GM12878 (cell line): ENCODE measurements around the gene ST7. TPM values are rescaled to one million over a fixed set of nuclear protein-coding genes. Genes with fewer than 3 reads are reported as not detected.

Experiments
- ATAC-seq: fragments of 200-7000 bp; cut with Tn5 transposase; 3 replicates; pipeline ENCODE4 v1.9.1; 2020; ENCODE audit warnings: mild to moderate bottlenecking, moderate library complexity
- BruUV-seq: library from RNA; stranded (reverse); fragments of 400-500 nt; replicated peaks from 2 replicates; lab custom pipeline; 2021; lab: Mats Ljungman, UMichigan
- CTCF ChIA-PET: fragments of 300-600 bp; sonication (Branson Sonifier 250); formaldehyde crosslinking; extraction: SDS; loops from one replicate; lab custom pipeline; 2021; ENCODE audit warnings: inconsistent platforms; lab: Yijun Ruan, JAX
- POLR2A ChIA-PET: fragments of 350-600 bp; formaldehyde crosslinking; extraction: SDS; loops from one replicate; lab custom pipeline; 2021; ENCODE audit warnings: inconsistent platforms; lab: Charles Lee
- RAD21 ChIA-PET: fragments of 300-600 bp; sonication (Branson Sonifier 250); formaldehyde crosslinking; loops from one replicate; lab custom pipeline; 2023; ENCODE audit warnings: antibody characterized with exemption; ENCODE audit not compliant: unreplicated experiment; lab: Charles Lee
- SMC1A ChIA-PET: fragments of 300-600 bp; sonication (Branson Sonifier 250); formaldehyde crosslinking; loops from one replicate; lab custom pipeline; 2023; ENCODE audit not compliant: unreplicated experiment, uncharacterized antibody; lab: Charles Lee
- DNase-seq: peaks from one replicate; pipeline ENCODE4 v3.0.0-alpha.2; 2011; ENCODE audit warnings: low read depth, low spot score
- FAIRE-seq: peaks from 3 replicates; lab custom pipeline; 2011; peaks lifted over from hg19 to GRCh38; lab: Jason Lieb, UNC
- H2AFZ ChIP-seq: 2 replicates; pipeline ENCODE4 v1.6.0; 2011; ENCODE audit warnings: low read depth, low read length, control low read depth; ENCODE audit not compliant: control insufficient read depth
- H3K27ac ChIP-seq: 2 replicates; pipeline ENCODE4 v1.5.1; 2011; ENCODE audit warnings: control low read depth; ENCODE audit not compliant: control insufficient read depth, insufficient read depth
- H3K27me3 ChIP-seq, 2 experiments: replicated peaks in 1 of 2; 2 replicates each; pipeline versions ENCODE4 v1.6.0 to v1.6.1; 2011; ENCODE audit warnings: low read length in 1 of 2; ENCODE audit not compliant: control insufficient read depth in 2 of 2, insufficient read depth in 2 of 2
- H3K36me3 ChIP-seq, 2 experiments: 2 replicates each; pipeline ENCODE4 v1.5.1; 2011; ENCODE audit warnings: low read length in 1 of 2; ENCODE audit not compliant: control insufficient read depth in 2 of 2, insufficient read depth in 2 of 2
- H3K4me1 ChIP-seq: 2 replicates; pipeline ENCODE4 v1.6.1; 2011; ENCODE audit warnings: mild to moderate bottlenecking, low read length, moderate library complexity, mixed read lengths; ENCODE audit not compliant: control insufficient read depth, insufficient read depth
- H3K4me2 ChIP-seq: 2 replicates; pipeline ENCODE4 v1.6.0; 2011; ENCODE audit warnings: control low read depth; ENCODE audit not compliant: control insufficient read depth, insufficient read depth
- H3K4me3 ChIP-seq: fragments of 200-600 bp; sonication (generic); 2 replicates; pipeline ENCODE4 v1.5.1; 2016
- H3K79me2 ChIP-seq: 2 replicates; pipeline ENCODE4 v1.6.0; 2011; ENCODE audit warnings: low read length; ENCODE audit not compliant: control insufficient read depth, insufficient read depth
- H3K9ac ChIP-seq: 2 replicates; pipeline ENCODE4 v1.8.0; 2011; ENCODE audit warnings: low read length, control low read depth, mixed read lengths; ENCODE audit not compliant: control insufficient read depth, insufficient read depth
- H3K9me3 ChIP-seq: replicated peaks from 3 replicates; pipeline ENCODE4 v1.5.1; 2011; ENCODE audit warnings: mild to moderate bottlenecking, low read length; ENCODE audit not compliant: control insufficient read depth, insufficient read depth
- H4K20me1 ChIP-seq: 2 replicates; pipeline ENCODE4 v1.6.0; 2011; ENCODE audit not compliant: control insufficient read depth, insufficient read depth
- CBX3 ChIP-seq: fragments of 200-600 bp; sonication (generic); IDR thresholded peaks from 2 replicates; pipeline ENCODE4 v1.6.1; 2016; ENCODE audit warnings: low read depth, borderline replicate concordance
- CUX1 ChIP-seq: IDR thresholded peaks from 2 replicates; pipeline ENCODE4 v1.6.1; 2012; ENCODE audit warnings: improper control_type of control experiment, low read depth, low read length; ENCODE audit not compliant: insufficient replicate concordance
- ESRRA ChIP-seq: IDR thresholded peaks from 2 replicates; pipeline ENCODE4 v1.6.1; 2012; ENCODE audit warnings: mild to moderate bottlenecking, low read length, improper control_type of control experiment
- MLLT1 ChIP-seq: fragments of 450-650 bp; IDR thresholded peaks from 2 replicates; pipeline ENCODE4 v1.6.1; 2016; ENCODE audit warnings: mild to moderate bottlenecking
- MYB ChIP-seq: fragments of 150-350 bp; IDR thresholded peaks from 2 replicates; pipeline ENCODE4 v1.6.1; 2014; ENCODE audit warnings: mild to moderate bottlenecking, low read depth, low read length, borderline replicate concordance
- PAX8 ChIP-seq: fragments of 450-650 bp; IDR thresholded peaks from 2 replicates; pipeline ENCODE4 v1.6.1; 2017; ENCODE audit warnings: mild to moderate bottlenecking, moderate library complexity
- RELA ChIP-seq: fragments of 450-650 bp; IDR thresholded peaks from 2 replicates; pipeline ENCODE4 v1.8.0; 2014; ENCODE audit warnings: borderline replicate concordance; ENCODE audit not compliant: partially characterized antibody
- SIN3A ChIP-seq: IDR thresholded peaks from 2 replicates; pipeline ENCODE4 v1.6.1; 2012; ENCODE audit warnings: low read depth, low read length, improper control_type of control experiment
- SUZ12 ChIP-seq: fragments of 200-600 bp; sonication (generic); IDR thresholded peaks from one replicate; pipeline ENCODE4 v1.6.1; 2018; ENCODE audit warnings: antibody characterized with exemption, mild to moderate bottlenecking; ENCODE audit not compliant: unreplicated experiment
- TARDBP ChIP-seq: IDR thresholded peaks from 2 replicates; pipeline ENCODE4 v1.6.1; 2016; ENCODE audit warnings: borderline replicate concordance
- ZNF622 ChIP-seq: fragments of 450-650 bp; IDR thresholded peaks from 2 replicates; pipeline ENCODE4 v1.6.1; 2017; ENCODE audit warnings: mild to moderate bottlenecking, inconsistent platforms
- WGBS: methylation state at CpG from one replicate; pipeline ENCODE4 v1.1.6; 2016; ENCODE audit warnings: low lambda C conversion rate; ENCODE audit not compliant: insufficient replicate concordance, insufficient coverage; ENCODE audit errors: missing lambda C conversion rate; 5-methylcytosine and 5-hydroxymethylcytosine counted together
- in situ Hi-C: fragments of 300-500 bp; cut with MboI; formaldehyde crosslinking; loops from 9 replicates; pipeline ENCODE4 v1.14.3; 2018; ENCODE audit warnings: mixed read lengths
- intact Hi-C: fragments of 100-400 bp; cut with micrococcal nuclease; formaldehyde crosslinking; loops from one replicate; pipeline ENCODE4 v1.14.2; 2022; ENCODE audit not compliant: unreplicated experiment
- polyA plus RNA-seq, 11 experiments: library from polyadenylated mRNA; depleted of rRNA in 4 of 11; unstranded in 6 of 11; stranded (reverse) in 5 of 11; fragments of >200 nt; fragmentation: Nextera tagmentation in 4 of 11; fragmentation: Illumina TruSeq in 1 of 11; extraction: Ambion mirVana in 4 of 11; extraction: Trizol in 1 of 11; gene quantifications; 1 replicate in 1 of 11; 2 replicates in 10 of 11; pipeline versions ENCODE4 v1.2.1 to v1.2.3, GENCODE V29; 2011 to 2016; ENCODE audit warnings: inconsistent platforms in 2 of 11, missing spikeins in 2 of 11, low read depth in 1 of 11
- total RNA-seq, 4 experiments: library from RNA; depleted of rRNA in 3 of 4; stranded (reverse); fragments of >200 nt in 3 of 4; fragmentation: Illumina TruSeq in 1 of 4; extraction: Trizol in 1 of 4; gene quantifications; 2 replicates each; pipeline versions ENCODE4 v1.2.1 to v1.2.3, GENCODE V29; 2013 to 2021

The ST7 gene
- total and polyA plus RNA-seq, 10 of the 15 experiments (the other 5 are each of a cell fraction or from before 2014, with no cell fraction given) = 27.7 to 76.4 (median 53.6) TPM

- no peak for DNase-seq
- Histone ChIP-seq H2AFZ (no peak overlapping the region), H3K4me2 (no peak overlapping the region), H3K27me3 (no peaks in the 10 kb centered on the region), H3K9me3 (no peaks in the 10 kb centered on the region), H4K20me1 (no peaks in the 10 kb centered on the region), H3K79me2 (peaks cover 48% of the 10 kb centered on the region), H3K4me3 (no peak overlapping the region), H3K36me3 (no peaks in the 10 kb centered on the region), H3K27ac (no peak overlapping the region), H3K9ac (no peak overlapping the region), H3K4me1 (peaks cover 10% of the 10 kb centered on the region; the same call in 1 of the 2 replicates)
- BruUV-seq = no TSS peak
- POLR2A ChIA-PET = interaction anchor here (0.8 to 1.3 kb wide), 2 partner anchors 19 to 43 kb away, joined by 3 to 4 read pairs; no protein-coding TSS in a partner anchor
- no peak for TF ChIP-seq MYB
- TF ChIP-seq MLLT1 = no peak
- no peak for TF ChIP-seq PAX8
- TF ChIP-seq TARDBP = no peak
- no peak for TF ChIP-seq SUZ12
- no peak for TF ChIP-seq RELA
- no peak for TF ChIP-seq SIN3A
- TF ChIP-seq CUX1 = no peak
- no peak for TF ChIP-seq CBX3
- TF ChIP-seq ZNF622 = no peak
- no peak for TF ChIP-seq ESRRA
- SMC1A ChIA-PET = interaction anchor here (0.6 to 5.7 kb wide), 17 partner anchors 12 to 124 kb away, joined by 3 to 33 read pairs (median 5); no protein-coding TSS in a partner anchor
- WGBS = 100% methylated on average over 2 of the region's 2 CpGs
- in situ Hi-C loops = no loop called here
- no peak for ATAC-seq
- no peak for FAIRE-seq
- CTCF ChIA-PET = interaction anchor here (0.8 to 2.2 kb wide), 9 partner anchors 8 to 104 kb away, joined by 3 to 7 read pairs (median 5); no protein-coding TSS in a partner anchor
- intact Hi-C loops = no loop called here
- RAD21 ChIA-PET = interaction anchor here (1.0 to 1.6 kb wide), 3 partner anchors 21 to 156 kb away, joined by 3 to 4 read pairs (median 4); partner anchors contain the start of gene ST7
These were observed 135.4 kb downstream of the ST7 start for GRCh38 chr7:117088623-117089194.
